GM18508 (cell line): ENCODE results near the gene TXLNA.
A peak's percentile ranks its signal among the peaks of the same experiment; 100 is the strongest.

Source experiments
- ATAC-seq: cut with Tn5 transposase; IDR thresholded peaks from one replicate; pipeline ENCODE4 v1.9.1; 2021; ENCODE audit warnings: moderate number of reproducible peaks; ENCODE audit not compliant: insufficient read depth, unreplicated experiment

The TXLNA gene

DNA sequence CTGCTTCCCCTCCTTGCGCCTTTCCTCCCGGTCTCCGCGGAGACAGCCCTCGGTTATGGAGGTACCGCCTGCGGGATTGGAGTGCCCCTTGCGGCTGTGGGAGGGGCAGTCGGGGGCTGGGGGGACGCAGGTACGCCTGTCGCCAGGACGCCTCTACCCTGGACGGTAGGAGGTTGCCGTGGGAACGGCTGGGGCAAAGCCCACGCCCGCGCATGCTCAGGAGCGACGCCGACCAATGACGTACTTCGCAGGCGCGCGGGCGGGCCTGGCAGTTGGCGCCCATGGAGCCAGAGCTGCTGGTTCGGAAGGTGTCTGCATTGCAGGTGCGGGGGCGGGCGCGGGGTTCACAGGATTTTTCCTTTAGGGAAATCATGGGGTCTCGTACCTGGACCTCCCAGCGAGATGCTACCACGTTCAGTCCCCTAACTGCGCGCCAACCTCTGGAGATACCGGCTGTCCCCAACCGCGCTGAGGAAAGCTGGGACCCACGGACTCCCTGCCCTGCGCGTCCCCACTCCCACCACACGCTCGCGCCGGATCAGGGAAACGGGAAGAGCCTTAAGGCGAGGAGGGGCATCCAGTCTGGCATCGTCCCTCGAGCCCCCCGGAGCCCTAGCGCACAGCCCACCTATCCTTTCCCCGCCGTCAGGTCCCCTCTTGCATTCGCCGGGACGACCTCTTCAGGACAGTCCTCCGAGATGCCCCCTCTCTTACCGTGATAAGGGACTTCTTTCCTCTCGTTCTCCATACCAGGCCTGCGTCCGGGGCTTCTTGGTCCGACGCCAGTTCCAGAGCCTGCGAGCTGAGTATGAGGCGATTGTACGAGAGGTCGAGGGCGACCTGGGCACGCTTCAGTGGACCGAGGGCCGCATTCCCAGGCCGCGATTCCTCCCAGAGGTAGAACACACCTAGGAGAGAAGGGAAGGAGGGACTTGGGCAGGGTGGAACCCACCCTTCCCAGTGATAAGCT is 26.2 kb downstream of the TXLNA start, which contains the start of gene IQCC:
IQCC (plus strand) TSS at position 271 of the 970 bp plus-strand sequence; CDS start at position 282, 11 bp downstream.
- ATAC-seq, result no peak

- ATAC-seq, result no peak
These were observed 29.0 kb downstream of the TXLNA start for GRCh38 chr1:32208469-32208868.

GRCh38 chr1:32208891-32209328 is 29.4 kb downstream of the TXLNA start, which contains the start of gene DCDC2B:
Gene DCDC2B (plus strand): TSS chr1:32209089. CDS start chr1:32209094, 5 bp downstream.
- no peak for ATAC-seq

GRCh38 chr1:32215629-32216480 is 36.4 kb downstream of the TXLNA start:
- ATAC-seq, result no peak

- no peak for ATAC-seq
These were observed 37.1 kb downstream of the TXLNA start for GRCh38 chr1:32216566-32216965.

GRCh38 chr1:32219022-32219421 is 39.5 kb downstream of the TXLNA start:
- no peak for ATAC-seq

DNA sequence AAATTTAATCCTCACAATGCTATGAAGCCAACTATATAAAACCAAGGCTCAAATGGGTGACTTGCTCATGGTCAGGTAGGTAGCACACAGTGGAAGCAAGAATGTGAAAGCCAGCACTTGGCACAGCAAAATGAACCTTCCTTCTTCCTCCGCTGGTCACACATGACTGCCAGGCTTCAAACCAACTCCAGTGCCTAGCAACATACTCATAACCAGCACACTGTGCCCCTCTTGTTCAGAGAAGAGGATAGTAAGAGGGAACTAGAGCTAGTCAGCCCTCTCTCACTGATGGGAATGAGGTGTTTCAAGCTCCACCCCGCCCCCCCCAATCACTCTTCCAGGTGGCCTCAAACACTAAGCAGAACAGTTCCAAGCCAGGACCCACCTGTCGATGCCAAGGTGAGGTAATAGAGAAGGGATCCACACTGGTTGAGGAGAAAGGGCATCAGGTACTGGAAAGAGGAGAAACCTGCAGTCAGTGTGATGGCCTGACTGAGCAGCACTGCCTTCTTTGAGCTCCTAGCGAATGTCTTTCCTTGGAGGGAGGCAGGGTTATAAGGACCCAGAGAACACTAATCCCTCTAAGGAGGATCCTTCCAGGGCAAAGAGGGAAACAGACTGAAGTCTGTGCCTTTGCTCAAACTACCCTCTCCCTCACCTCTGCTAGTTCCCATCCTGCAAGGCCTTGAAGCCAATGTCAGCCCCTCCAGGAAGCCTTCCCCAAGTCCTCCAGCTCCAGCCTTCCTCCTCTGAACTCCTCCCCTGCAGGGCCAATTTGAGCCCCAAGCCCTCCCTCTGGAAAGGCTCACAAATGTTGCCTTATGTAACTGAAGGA is 41.5 kb downstream of the TXLNA start:
- no peak for ATAC-seq

DNA sequence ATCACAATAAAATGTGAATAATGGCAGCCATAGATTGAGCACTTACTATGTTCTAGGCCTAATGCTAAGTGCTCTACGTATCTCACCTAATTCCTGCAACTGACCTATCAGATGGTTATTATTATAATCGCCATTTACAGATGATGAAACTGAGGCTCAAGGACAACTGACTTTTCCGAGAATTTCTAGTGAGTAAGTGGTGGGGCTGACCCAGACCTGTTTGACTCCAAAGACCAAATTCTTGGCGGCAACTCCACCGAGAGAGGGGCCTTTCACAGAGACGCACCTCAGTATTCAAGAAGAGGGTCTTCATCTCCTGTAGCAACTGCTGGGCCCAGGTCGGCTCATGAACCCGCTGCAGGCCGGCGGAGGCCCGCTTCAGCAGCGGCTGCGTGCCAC is 42.1 kb downstream of the TXLNA start:
- ATAC-seq, result no peak

DNA sequence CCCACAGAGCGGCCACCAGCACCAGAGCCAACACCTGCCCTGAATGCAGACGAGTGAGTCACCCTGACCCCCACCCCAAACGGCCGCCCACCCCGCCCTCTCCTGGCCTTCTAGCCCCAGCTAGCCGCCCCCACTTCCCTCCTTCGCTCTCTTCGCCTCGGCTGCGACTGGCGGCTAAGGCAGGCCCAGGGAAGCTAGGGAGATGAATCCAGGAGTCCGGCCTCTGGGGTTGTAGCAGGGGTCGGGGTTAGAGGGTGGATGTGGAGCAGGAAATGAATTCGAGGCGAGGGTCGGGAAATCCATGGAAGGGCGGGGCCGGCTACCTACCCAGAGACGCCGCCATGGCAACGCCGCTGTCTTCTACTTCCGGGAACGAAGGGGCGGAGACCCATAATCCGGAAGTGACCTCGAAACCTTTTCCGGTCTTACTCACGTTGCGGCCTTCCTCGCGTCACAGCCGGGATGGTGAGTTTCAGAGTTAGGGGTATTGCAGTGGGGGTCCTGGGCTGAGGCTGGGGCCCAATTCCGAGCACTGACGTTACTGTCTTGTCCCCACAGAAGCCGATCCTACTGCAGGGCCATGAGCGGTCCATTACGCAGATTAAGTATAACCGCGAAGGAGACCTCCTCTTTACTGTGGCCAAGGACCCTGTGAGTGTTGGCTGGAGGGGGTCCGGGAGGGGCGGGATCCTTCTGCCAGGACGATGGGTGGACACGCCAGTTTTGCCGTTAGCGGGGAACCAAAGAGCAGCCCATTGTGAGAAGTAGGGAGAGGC is 42.7 kb downstream of the TXLNA start, which contains the start of the genes EIF3I and TMEM234:
EIF3I (plus strand) TSS at position 428 of the 776 bp plus-strand sequence; CDS start at position 463, 35 bp downstream.
TMEM234 (minus strand) TSS at position 374 of the 776 bp plus-strand sequence; CDS start at position 343, 31 bp downstream.
- peak; percentile 65 for ATAC-seq

DNA sequence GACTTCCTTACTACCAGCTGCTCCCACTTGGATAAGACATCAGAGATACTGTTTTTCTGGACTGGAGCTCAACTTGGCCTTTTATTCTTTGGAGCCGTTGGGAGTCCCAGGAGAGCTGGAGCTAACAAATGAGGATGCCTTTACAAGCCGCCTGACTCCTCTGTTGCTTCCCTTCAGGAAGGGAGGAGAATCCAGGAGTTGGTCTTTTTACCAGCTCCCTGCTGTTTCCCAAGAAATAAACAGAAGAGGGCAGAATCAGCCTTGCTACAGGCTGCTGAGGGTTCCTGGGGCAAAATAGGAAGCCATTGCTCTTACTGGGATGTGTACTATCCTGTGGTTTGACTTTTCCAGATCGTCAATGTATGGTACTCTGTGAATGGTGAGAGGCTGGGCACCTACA is 44.2 kb downstream of the TXLNA start:
- ATAC-seq, result no peak

DNA sequence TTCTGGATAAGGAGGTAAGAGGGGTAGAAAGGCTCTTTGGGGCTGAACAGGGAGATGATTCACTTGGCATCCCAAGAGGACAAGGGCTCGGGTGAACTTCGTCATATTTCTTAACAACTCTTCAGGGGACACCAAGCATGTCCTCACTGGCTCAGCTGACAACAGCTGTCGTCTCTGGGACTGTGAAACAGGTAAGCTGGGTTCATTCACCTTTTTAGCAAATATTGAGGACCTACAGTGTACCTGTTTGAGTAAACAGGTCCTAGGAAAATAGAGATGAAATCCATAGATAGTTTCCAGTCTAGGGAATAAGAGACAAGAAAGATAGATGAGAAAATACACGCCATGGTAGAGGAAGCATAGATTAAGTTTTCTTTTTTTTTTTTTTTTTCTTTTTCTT is 44.8 kb downstream of the TXLNA start:
- ATAC-seq, result no peak

DNA sequence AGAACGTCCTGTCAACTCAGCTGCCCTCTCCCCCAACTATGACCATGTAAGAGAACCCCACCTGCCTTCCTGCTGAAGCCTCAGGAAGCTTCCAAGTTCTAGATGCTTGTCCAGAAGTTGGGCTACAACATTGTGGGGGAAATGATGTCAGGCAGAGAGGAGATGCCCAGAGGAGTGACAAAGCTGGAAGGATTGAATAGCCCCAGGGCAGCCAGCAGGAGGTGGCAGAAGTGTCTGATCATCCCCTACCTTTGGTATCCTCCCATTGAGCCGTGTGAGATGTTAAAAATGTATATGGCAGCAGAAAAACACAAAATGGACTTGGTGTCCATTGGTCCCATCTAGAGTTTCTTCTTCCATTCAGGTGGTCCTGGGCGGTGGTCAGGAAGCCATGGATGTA is 49.3 kb downstream of the TXLNA start:
- ATAC-seq, result no peak

DNA sequence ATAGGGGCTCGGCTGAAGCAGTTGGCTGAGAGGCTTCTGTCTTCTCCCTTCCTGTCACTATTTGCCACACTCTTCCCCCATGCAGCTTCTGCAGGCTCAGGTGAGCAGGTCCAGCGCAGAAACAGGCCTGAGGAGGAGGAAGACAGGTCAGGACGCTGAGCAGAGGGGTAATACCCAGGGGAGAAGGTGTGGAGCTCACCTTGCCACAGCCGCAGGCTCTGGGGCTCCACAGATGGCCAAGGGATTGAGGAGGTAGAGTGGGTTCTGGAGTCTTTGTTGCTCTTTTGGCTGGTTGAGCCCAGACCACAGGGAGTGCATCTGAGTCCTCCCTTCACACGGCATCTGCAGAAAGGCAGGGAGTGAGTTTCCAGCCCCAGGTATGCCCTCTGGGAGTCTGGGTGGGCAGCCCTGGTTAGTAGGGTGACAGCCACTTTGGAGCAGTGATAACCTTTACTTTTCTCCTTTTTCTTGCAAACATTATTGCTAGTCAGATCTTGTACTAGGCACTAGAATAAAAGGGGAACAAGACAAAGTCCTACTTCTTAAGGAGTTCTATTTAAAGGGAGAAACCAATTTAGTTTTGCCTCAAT is 52.5 kb downstream of the TXLNA start:
- no peak for ATAC-seq

DNA sequence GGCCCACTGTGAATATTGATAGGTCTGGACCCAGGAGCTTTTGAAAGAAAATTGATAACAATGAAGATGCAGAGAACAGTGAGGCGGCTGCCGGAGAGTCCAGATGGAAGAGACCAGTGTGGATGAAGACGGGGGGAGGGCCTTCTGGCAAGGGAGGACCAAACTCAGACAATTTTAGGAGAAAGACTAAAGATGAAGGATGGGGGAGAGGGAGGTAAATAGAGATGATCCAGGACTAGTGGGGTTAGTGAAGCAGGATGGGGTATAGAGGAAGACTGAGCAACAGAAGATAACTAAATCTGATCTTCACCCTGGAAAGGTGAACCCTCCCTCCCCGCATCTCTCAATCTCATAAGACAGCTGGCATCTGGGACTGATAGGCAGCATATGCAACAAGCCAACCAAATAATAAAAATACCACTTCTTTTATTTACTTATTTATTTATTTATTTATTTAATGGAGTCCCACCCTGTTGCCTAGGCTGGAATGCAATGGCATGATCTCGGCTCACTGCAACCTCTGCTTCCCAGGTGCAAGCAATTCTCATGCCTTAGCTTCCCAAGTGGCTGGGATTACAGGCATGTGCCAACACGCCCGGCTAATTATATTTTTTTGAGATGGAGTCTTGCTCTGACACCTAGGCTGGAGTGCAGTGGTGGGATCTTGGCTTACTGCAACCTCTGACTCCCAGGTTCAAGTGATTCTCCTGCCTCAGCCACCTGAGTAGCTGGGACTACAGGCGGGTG is 53.3 kb downstream of the TXLNA start:
- ATAC-seq, result no peak

GRCh38 chr1:32234792-32235191 is 55.3 kb downstream of the TXLNA start:
- ATAC-seq, result no peak

- no peak for ATAC-seq
These were observed 59.9 kb downstream of the TXLNA start for GRCh38 chr1:32239337-32239736.

DNA sequence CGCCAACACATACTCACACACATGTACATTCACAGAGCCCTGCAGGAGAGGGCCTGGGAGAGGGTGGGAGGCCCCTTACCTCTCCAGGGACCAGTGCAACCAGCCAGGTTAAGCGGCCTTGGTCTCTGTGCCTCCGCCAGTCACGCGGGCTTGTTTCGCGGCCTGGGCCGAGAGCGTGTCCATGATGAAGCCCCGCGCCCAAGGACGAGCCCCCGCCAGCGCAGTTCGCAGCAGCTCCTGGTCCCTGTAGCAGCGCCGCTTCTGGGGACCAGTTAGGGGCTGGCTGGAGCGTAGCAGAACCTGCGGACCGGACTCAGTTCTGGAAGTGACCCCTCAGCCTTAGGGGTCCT is 60.3 kb downstream of the TXLNA start:
- no peak for ATAC-seq
